ENCODE measurements around the gene RAPGEFL1.

DNA sequence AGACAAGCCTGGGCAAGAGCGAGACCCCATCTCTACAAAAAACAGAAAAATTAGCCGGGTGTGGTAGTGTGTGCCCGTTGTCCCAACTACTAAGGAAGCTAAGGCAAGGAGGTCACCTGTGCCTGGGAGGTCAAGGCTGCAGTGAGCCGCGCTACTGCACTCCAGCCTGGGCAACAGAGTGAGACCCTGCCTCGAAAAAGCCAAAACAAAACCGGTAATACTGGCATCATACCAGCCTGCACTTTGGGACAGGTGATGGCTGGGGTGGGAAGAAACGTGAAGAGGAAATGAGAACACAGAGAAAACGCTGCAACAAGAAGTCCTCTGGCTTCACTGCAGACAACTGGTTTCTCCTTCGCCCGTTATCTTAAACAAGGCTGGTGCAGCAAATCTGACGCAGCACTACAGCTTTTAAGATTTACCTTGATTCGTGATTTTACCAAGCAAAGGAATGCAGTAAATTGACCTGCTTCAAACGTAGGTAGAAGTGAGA, 37.7 kb upstream of the RAPGEFL1 start:
- no peak for TF ChIP-seq CTCF (conservative IDR thresholded peaks at IDR 0.05; ENCODE audit: low read depth, low read length)
- TF ChIP-seq EZH2 (IDR thresholded peaks at IDR 0.05; ENCODE audit: low read length, unreplicated experiment), result no peak

All from PC-3 (cell line).